Measurements from ENCODE around the gene SLC5A2. TPM values are rescaled to one million over a fixed set of nuclear protein-coding genes. Genes with fewer than 3 reads are reported as not detected.

Gene SLC5A2
- total and polyA plus RNA-seq, 2 of the 13 experiments (the other 11 are each of a cell fraction or from before 2014, with no cell fraction given) = 0.24 to 0.97 TPM

GRCh38 chr16:31453255-31454204, 29.4 kb upstream of the SLC5A2 start (continued):
- TF ChIP-seq ZNF816 (CRISPR knock-in tag; IDR thresholded peaks at IDR 0.05; ENCODE audit: borderline replicate concordance) (no peak), ZNF430 (CRISPR knock-in tag; IDR thresholded peaks at IDR 0.05) (peak; percentile 77), NCOA2 (CRISPR knock-in tag; IDR thresholded peaks at IDR 0.05) (peak; percentile 65), DMAP1 (CRISPR knock-in tag; IDR thresholded peaks at IDR 0.05) (peak; percentile 32; the same call in 1 of the 2 replicates), NR2F1 (CRISPR knock-in tag; IDR thresholded peaks at IDR 0.05) (peak; percentile 94 to 97), ZNF891 (CRISPR knock-in tag; IDR thresholded peaks at IDR 0.05) (peak; percentile 33; the same call in 1 of the 2 replicates), ASH2L (IDR thresholded peaks at IDR 0.05; ENCODE audit: insufficient read length, low read depth, low read length) (no peak), ZNF207 (IDR thresholded peaks at IDR 0.05; ENCODE audit: borderline replicate concordance) (no peak), ZFX (CRISPR knock-in tag; IDR thresholded peaks at IDR 0.05; ENCODE audit: low read depth) (0 out of 2 replicates have a peak, but pooled peaks have one; percentile 21), SMC3 (IDR thresholded peaks at IDR 0.05; ENCODE audit: low read length) (no peak), YEATS2 (CRISPR knock-in tag; IDR thresholded peaks at IDR 0.05; ENCODE audit: borderline replicate concordance) (peak; percentile 59; the same call in 1 of the 2 replicates), ZNF44 (CRISPR knock-in tag; IDR thresholded peaks at IDR 0.05) (no peak), GATA4 (IDR thresholded peaks at IDR 0.05; ENCODE audit: borderline replicate concordance, low read depth) (no peak), SNAI1 (CRISPR knock-in tag; IDR thresholded peaks at IDR 0.05; ENCODE audit: borderline replicate concordance) (no peak), NFYB (CRISPR knock-in tag; IDR thresholded peaks at IDR 0.05) (no peak), IKZF5 (CRISPR knock-in tag; IDR thresholded peaks at IDR 0.05) (0 out of 2 replicates have a peak, but pooled peaks have one; percentile 38), TFDP2 (CRISPR knock-in tag; IDR thresholded peaks at IDR 0.05) (no peak; the same call in 1 of the 2 replicates), RXRB (CRISPR knock-in tag; IDR thresholded peaks at IDR 0.05; ENCODE audit: borderline replicate concordance) (peak; percentile 44; the same call in 1 of the 2 replicates), REL (CRISPR knock-in tag; conservative IDR thresholded peaks at IDR 0.05) (no peak)
- TF ChIP-seq, protein P1, sequence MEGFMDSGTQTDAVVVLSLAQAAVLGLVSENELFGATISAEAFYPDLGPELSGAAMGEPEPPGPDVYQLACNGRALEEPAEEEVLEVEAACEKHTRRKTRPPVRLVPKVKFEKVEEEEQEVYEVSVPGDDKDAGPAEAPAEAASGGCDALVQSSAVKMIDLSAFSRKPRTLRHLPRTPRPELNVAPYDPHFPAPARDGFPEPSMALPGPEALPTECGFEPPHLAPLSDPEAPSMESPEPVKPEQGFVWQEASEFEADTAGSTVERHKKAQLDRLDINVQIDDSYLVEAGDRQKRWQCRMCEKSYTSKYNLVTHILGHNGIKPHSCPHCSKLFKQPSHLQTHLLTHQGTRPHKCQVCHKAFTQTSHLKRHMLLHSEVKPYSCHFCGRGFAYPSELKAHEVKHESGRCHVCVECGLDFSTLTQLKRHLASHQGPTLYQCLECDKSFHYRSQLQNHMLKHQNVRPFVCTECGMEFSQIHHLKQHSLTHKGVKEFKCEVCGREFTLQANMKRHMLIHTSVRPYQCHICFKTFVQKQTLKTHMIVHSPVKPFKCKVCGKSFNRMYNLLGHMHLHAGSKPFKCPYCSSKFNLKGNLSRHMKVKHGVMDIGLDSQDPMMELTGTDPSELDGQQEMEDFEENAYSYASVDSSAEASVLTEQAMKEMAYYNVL (CRISPR knock-in tag; IDR thresholded peaks at IDR 0.05; ENCODE audit: borderline replicate concordance) = no peak
- TF ChIP-seq, protein P2, sequence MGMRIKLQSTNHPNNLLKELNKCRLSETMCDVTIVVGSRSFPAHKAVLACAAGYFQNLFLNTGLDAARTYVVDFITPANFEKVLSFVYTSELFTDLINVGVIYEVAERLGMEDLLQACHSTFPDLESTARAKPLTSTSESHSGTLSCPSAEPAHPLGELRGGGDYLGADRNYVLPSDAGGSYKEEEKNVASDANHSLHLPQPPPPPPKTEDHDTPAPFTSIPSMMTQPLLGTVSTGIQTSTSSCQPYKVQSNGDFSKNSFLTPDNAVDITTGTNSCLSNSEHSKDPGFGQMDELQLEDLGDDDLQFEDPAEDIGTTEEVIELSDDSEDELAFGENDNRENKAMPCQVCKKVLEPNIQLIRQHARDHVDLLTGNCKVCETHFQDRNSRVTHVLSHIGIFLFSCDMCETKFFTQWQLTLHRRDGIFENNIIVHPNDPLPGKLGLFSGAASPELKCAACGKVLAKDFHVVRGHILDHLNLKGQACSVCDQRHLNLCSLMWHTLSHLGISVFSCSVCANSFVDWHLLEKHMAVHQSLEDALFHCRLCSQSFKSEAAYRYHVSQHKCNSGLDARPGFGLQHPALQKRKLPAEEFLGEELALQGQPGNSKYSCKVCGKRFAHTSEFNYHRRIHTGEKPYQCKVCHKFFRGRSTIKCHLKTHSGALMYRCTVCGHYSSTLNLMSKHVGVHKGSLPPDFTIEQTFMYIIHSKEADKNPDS (CRISPR knock-in tag; IDR thresholded peaks at IDR 0.05) = peak; percentile 70; the same call in 1 of the 2 replicates
